ENCODE measurements around the gene PACRG. TPM values are rescaled to one million over a fixed set of nuclear protein-coding genes. Genes with fewer than 3 reads are reported as not detected.

PACRG gene
- total RNA-seq, 1 experiment from 2014 or later = 0.59 TPM

DNA sequence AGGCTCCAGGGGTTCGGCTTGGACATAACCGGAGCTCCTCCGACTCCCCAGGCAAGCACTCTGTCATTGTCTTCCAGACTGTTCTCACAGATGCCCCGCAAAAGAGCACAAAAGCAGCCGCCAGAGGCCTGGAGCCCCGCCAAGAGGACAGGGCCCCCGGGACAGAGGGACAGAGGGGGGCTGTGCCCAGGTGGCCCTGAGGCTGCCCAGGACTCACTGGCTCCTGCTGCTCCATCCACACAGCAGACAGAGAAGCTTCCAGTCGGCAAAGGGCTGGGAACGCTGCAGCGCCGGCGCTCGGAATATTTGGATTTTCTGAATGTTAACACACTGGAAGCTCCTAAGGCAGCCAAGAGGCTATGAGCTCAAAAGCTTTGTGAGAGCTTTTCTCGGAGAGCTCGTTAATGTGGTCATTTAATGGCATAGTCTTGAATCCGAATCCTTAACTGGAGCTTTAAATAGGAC lies 618.8 kb downstream of the PACRG start:
- no peak overlapping the region for H3K27ac ChIP-seq (ENCODE audit: low read length)
- H3K4me1 ChIP-seq (ENCODE audit: control insufficient read depth, insufficient read depth, low read length) = no peaks in the 10 kb centered on the region; the same call in none of the 2 replicates
- intact Hi-C loops (cut with micrococcal nuclease; ENCODE audit: unreplicated experiment) (no loop called here), in situ Hi-C loops (cut with HindIII; ENCODE audit: low pct_unique_long_range_greater_than_20kb, low sequenced_read_pairs) (no loop called here)
- no TSS peak for BruUV-seq (replicated peaks)
- no peaks in the 10 kb centered on the region for H3K36me3 ChIP-seq (ENCODE audit: control insufficient read depth, insufficient read depth, low read length)
- no peaks in the 10 kb centered on the region for H3K27me3 ChIP-seq (ENCODE audit: control insufficient read depth, insufficient read depth, low read length)
- ATAC-seq (peak; percentile 18; the same call in 1 of the 2 replicates), DNase-seq (ENCODE audit: low read depth, low spot score) (no peak)
- no peak overlapping the region for H3K4me3 ChIP-seq (ENCODE audit: low read depth in 2 of 2, low read length in 2 of 2)
- H3K9me3 ChIP-seq (ENCODE audit: control insufficient read depth, insufficient read depth, low read depth, low read length) = no peaks in the 10 kb centered on the region
- POLR2A ChIA-PET = no interaction called here
- CTCF ChIA-PET = no interaction called here
- no peak for TF ChIP-seq SIN3A (IDR thresholded peaks at IDR 0.05; ENCODE audit: borderline replicate concordance, insufficient read depth, low read depth, low read length)
- no peak for TF ChIP-seq TCF7L2 (IDR thresholded peaks at IDR 0.05; ENCODE audit: low read depth, low read length)
- TF ChIP-seq CTCF (IDR thresholded peaks at IDR 0.05) = no peak
- TF ChIP-seq REST (IDR thresholded peaks at IDR 0.05; ENCODE audit: insufficient read depth in 1 of 2, low read depth in 2 of 2, low read length in 1 of 2) = no peak
- TF ChIP-seq POLR2AphosphoS5 (IDR thresholded peaks at IDR 0.05; ENCODE audit: low read depth, low read length) = no peak

DNA sequence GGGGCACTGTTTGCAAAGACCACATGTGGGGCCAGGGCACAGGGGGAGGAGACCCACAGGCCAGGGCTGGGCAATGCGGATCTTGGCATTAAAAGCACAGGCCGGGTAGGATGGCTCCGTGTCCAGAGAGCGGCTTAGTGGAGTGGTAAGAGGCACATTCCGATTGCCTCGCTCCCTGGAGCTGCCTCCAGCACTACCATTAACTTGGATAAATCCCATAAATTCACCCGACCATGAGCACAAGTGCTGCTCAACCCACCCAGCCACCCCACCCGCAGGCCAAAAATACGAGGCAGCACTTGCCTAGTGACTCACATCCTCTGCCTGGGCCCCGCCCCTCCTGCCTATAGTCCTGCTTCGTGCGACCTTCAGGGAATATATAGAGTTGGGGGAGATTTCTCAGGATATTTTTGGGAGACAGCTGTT lies 619.3 kb downstream of the PACRG start:
- no peaks in the 10 kb centered on the region for H3K9me3 ChIP-seq (ENCODE audit: control insufficient read depth, insufficient read depth, low read depth, low read length)
- POLR2A ChIA-PET = no interaction called here
- H3K27ac ChIP-seq (ENCODE audit: low read length) = no peak overlapping the region
- H3K4me3 ChIP-seq (ENCODE audit: low read depth in 2 of 2, low read length in 2 of 2) = no peak overlapping the region
- CTCF ChIA-PET = no interaction called here
- no peaks in the 10 kb centered on the region; the same call in none of the 2 replicates for H3K4me1 ChIP-seq (ENCODE audit: control insufficient read depth, insufficient read depth, low read length)
- H3K27me3 ChIP-seq (ENCODE audit: control insufficient read depth, insufficient read depth, low read length) = no peaks in the 10 kb centered on the region
- no peak for TF ChIP-seq TCF7L2 (IDR thresholded peaks at IDR 0.05; ENCODE audit: low read depth, low read length)
- TF ChIP-seq SIN3A (IDR thresholded peaks at IDR 0.05; ENCODE audit: borderline replicate concordance, insufficient read depth, low read depth, low read length) = no peak
- no peak for TF ChIP-seq REST (IDR thresholded peaks at IDR 0.05; ENCODE audit: insufficient read depth in 1 of 2, low read depth in 2 of 2, low read length in 1 of 2)
- no peak for TF ChIP-seq POLR2AphosphoS5 (IDR thresholded peaks at IDR 0.05; ENCODE audit: low read depth, low read length)
- TF ChIP-seq CTCF (IDR thresholded peaks at IDR 0.05) = no peak
- intact Hi-C loops (cut with micrococcal nuclease; ENCODE audit: unreplicated experiment) (no loop called here), in situ Hi-C loops (cut with HindIII; ENCODE audit: low pct_unique_long_range_greater_than_20kb, low sequenced_read_pairs) (no loop called here)
- no peaks in the 10 kb centered on the region for H3K36me3 ChIP-seq (ENCODE audit: control insufficient read depth, insufficient read depth, low read length)
- ATAC-seq (no peak), DNase-seq (ENCODE audit: low read depth, low spot score) (no peak)
- BruUV-seq (replicated peaks) = no TSS peak
